Measurements from ENCODE around the gene SIK3. TPM values are rescaled to one million over a fixed set of nuclear protein-coding genes. Genes with fewer than 3 reads are reported as not detected.

SIK3 gene
- polyA plus RNA-seq (2013, experiment 1 of 2), result 11.6 TPM
- 11.2 TPM for polyA plus RNA-seq (2013, experiment 2 of 2)

GRCh38 chr11:117098269-117099232, at the start of gene SIK3:
SIK3 (minus strand) TSS chr11:117098428; CDS start chr11:117098415, 13 bp downstream.
- peak within 1 kb of the TSS; percentile 88 for H3K9ac ChIP-seq (ENCODE audit: low read length)
- H2BK120ac ChIP-seq (ENCODE audit: low read depth, low read length), result peak within 1 kb of the TSS; percentile 30
- H4K5ac ChIP-seq (ENCODE audit: low read length), result no peak within 1 kb of the TSS
- peaks cover 36% of the 10 kb centered on the region for H3K79me2 ChIP-seq (ENCODE audit: control insufficient read depth, insufficient read depth, low read length)
- peak within 1 kb of the TSS; percentile 98 for H3K56ac ChIP-seq (ENCODE audit: low read length)
- peak within 1 kb of the TSS; percentile 75 for H3K4ac ChIP-seq (ENCODE audit: low read depth, low read length)
- peak within 1 kb of the TSS; percentile 88 for H3K27ac ChIP-seq (ENCODE audit: low read depth, low read length)
- peaks cover 12% of the 10 kb centered on the region for H3K4me1 ChIP-seq (ENCODE audit: control insufficient read depth, low read depth, low read length)
- H2BK5ac ChIP-seq (ENCODE audit: low read length), result peak within 1 kb of the TSS; percentile 64
- H3K4me2 ChIP-seq (ENCODE audit: low read length), result peak within 1 kb of the TSS; percentile 58
- WGBS (ENCODE audit: extremely low coverage, insufficient coverage, low lambda C conversion rate), result no CpG with 5 or more reads among the region's 78 CpGs
- H3K79me1 ChIP-seq (ENCODE audit: low read length), result peaks cover 7% of the 10 kb centered on the region
- peak within 1 kb of the TSS; percentile 94 for H3K18ac ChIP-seq (ENCODE audit: low read length)
- H2AK5ac ChIP-seq (ENCODE audit: low read length), result peak within 1 kb of the TSS; percentile 7
- no peaks in the 10 kb centered on the region for H3K36me3 ChIP-seq (ENCODE audit: control insufficient read depth, insufficient read depth, low read length)
- DNase-seq, result peak; percentile 91
- peak within 1 kb of the TSS; percentile 4 for H2BK15ac ChIP-seq (replicated peaks; ENCODE audit: low read depth)
- H3K4me3 ChIP-seq (ENCODE audit: low read length), result peak within 1 kb of the TSS; percentile 86
- no peaks in the 10 kb centered on the region for H3K27me3 ChIP-seq (ENCODE audit: insufficient read depth, low read length, poor library complexity)
- H3K23ac ChIP-seq (ENCODE audit: low read length), result peak within 1 kb of the TSS; percentile 34
- no peak within 1 kb of the TSS for H4K8ac ChIP-seq (ENCODE audit: low read depth, low read length)

- no peak overlapping the region for H3K27ac ChIP-seq (ENCODE audit: low read depth, low read length)
- peak overlapping the region; percentile 15 for H3K9ac ChIP-seq (ENCODE audit: low read length)
- peaks cover 62% of the 10 kb centered on the region for H3K79me2 ChIP-seq (ENCODE audit: control insufficient read depth, insufficient read depth, low read length)
- no peaks in the 10 kb centered on the region for H3K36me3 ChIP-seq (ENCODE audit: control insufficient read depth, insufficient read depth, low read length)
- WGBS (ENCODE audit: extremely low coverage, insufficient coverage, low lambda C conversion rate), result no CpG with 5 or more reads among the region's 10 CpGs
- no peak overlapping the region for H2BK120ac ChIP-seq (ENCODE audit: low read depth, low read length)
- H3K27me3 ChIP-seq (ENCODE audit: insufficient read depth, low read length, poor library complexity), result no peaks in the 10 kb centered on the region
- no peak overlapping the region for H2AK5ac ChIP-seq (ENCODE audit: low read length)
- H3K4me1 ChIP-seq (ENCODE audit: control insufficient read depth, low read depth, low read length), result peaks cover 3% of the 10 kb centered on the region
- peak overlapping the region; percentile 42 for H3K56ac ChIP-seq (ENCODE audit: low read length)
- no peak overlapping the region for H2BK5ac ChIP-seq (ENCODE audit: low read length)
- no peak overlapping the region for H3K18ac ChIP-seq (ENCODE audit: low read length)
- H3K4me2 ChIP-seq (ENCODE audit: low read length), result no peak overlapping the region
- H3K4me3 ChIP-seq (ENCODE audit: low read length), result no peak overlapping the region
- peak; percentile 64 for DNase-seq
- no peak overlapping the region for H2BK15ac ChIP-seq (replicated peaks; ENCODE audit: low read depth)
- H3K79me1 ChIP-seq (ENCODE audit: low read length), result no peaks in the 10 kb centered on the region
- no peak overlapping the region for H3K23ac ChIP-seq (ENCODE audit: low read length)
- H4K5ac ChIP-seq (ENCODE audit: low read length), result no peak overlapping the region
- H3K4ac ChIP-seq (ENCODE audit: low read depth, low read length), result no peak overlapping the region
- no peak overlapping the region for H4K8ac ChIP-seq (ENCODE audit: low read depth, low read length)
These were observed 48.3 kb upstream of the SIK3 start for GRCh38 chr11:117146521-117146920.

- peak overlapping the region; percentile 93 for H3K56ac ChIP-seq (ENCODE audit: low read length)
- H2BK15ac ChIP-seq (replicated peaks; ENCODE audit: low read depth), result no peak overlapping the region
- H3K36me3 ChIP-seq (ENCODE audit: control insufficient read depth, insufficient read depth, low read length), result no peaks in the 10 kb centered on the region
- H4K8ac ChIP-seq (ENCODE audit: low read depth, low read length), result no peak overlapping the region
- no peak overlapping the region for H2BK5ac ChIP-seq (ENCODE audit: low read length)
- no peak overlapping the region for H2AK5ac ChIP-seq (ENCODE audit: low read length)
- peak overlapping the region; percentile 41 for H3K4me2 ChIP-seq (ENCODE audit: low read length)
- H3K4ac ChIP-seq (ENCODE audit: low read depth, low read length), result no peak overlapping the region
- peak; percentile 46 for DNase-seq
- peaks cover 3% of the 10 kb centered on the region for H3K4me1 ChIP-seq (ENCODE audit: control insufficient read depth, low read depth, low read length)
- H3K27me3 ChIP-seq (ENCODE audit: insufficient read depth, low read length, poor library complexity), result no peaks in the 10 kb centered on the region
- H3K18ac ChIP-seq (ENCODE audit: low read length), result no peak overlapping the region
- peaks cover 57% of the 10 kb centered on the region for H3K79me2 ChIP-seq (ENCODE audit: control insufficient read depth, insufficient read depth, low read length)
- no peak overlapping the region for H2BK120ac ChIP-seq (ENCODE audit: low read depth, low read length)
- no peak overlapping the region for H3K23ac ChIP-seq (ENCODE audit: low read length)
- no peak overlapping the region for H3K27ac ChIP-seq (ENCODE audit: low read depth, low read length)
- no peaks in the 10 kb centered on the region for H3K79me1 ChIP-seq (ENCODE audit: low read length)
- no CpG with 5 or more reads among the region's 5 CpGs for WGBS (ENCODE audit: extremely low coverage, insufficient coverage, low lambda C conversion rate)
- no peak overlapping the region for H4K5ac ChIP-seq (ENCODE audit: low read length)
- peak overlapping the region; percentile 81 for H3K9ac ChIP-seq (ENCODE audit: low read length)
- H3K4me3 ChIP-seq (ENCODE audit: low read length), result peak overlapping the region; percentile 63
These were observed 47.1 kb upstream of the SIK3 start for GRCh38 chr11:117145393-117145761.

GRCh38 chr11:117144477-117145392, 46.5 kb upstream of the SIK3 start:
- Histone ChIP-seq H3K4me1 (ENCODE audit: control insufficient read depth, low read depth, low read length) (peaks cover 3% of the 10 kb centered on the region), H2AK5ac (ENCODE audit: low read length) (no peak overlapping the region), H3K18ac (ENCODE audit: low read length) (peak overlapping the region; percentile 78), H2BK120ac (ENCODE audit: low read depth, low read length) (peak overlapping the region; percentile 49), H3K23ac (ENCODE audit: low read length) (no peak overlapping the region), H3K36me3 (ENCODE audit: control insufficient read depth, insufficient read depth, low read length) (no peaks in the 10 kb centered on the region), H4K5ac (ENCODE audit: low read length) (no peak overlapping the region), H3K4me3 (ENCODE audit: low read length) (peak overlapping the region; percentile 63), H3K27me3 (ENCODE audit: insufficient read depth, low read length, poor library complexity) (no peaks in the 10 kb centered on the region), H2BK15ac (replicated peaks; ENCODE audit: low read depth) (no peak overlapping the region), H3K27ac (ENCODE audit: low read depth, low read length) (peak overlapping the region; percentile 84), H3K79me2 (ENCODE audit: control insufficient read depth, insufficient read depth, low read length) (peaks cover 51% of the 10 kb centered on the region), H3K4ac (ENCODE audit: low read depth, low read length) (peak overlapping the region; percentile 95), H3K9ac (ENCODE audit: low read length) (peak overlapping the region; percentile 81), H3K4me2 (ENCODE audit: low read length) (peak overlapping the region; percentile 41), H3K79me1 (ENCODE audit: low read length) (no peaks in the 10 kb centered on the region), H3K56ac (ENCODE audit: low read length) (peak overlapping the region; percentile 93), H2BK5ac (ENCODE audit: low read length) (peak overlapping the region; percentile 78), H4K8ac (ENCODE audit: low read depth, low read length) (peak overlapping the region; percentile 79)
- DNase-seq, result peak; percentile 51
- WGBS (ENCODE audit: extremely low coverage, insufficient coverage, low lambda C conversion rate), result no CpG with 5 or more reads among the region's 62 CpGs

- H2BK120ac ChIP-seq (ENCODE audit: low read depth, low read length), result peak within 1 kb of the TSS; percentile 49
- H3K4me3 ChIP-seq (ENCODE audit: low read length), result peak within 1 kb of the TSS; percentile 63
- H3K27me3 ChIP-seq (ENCODE audit: insufficient read depth, low read length, poor library complexity), result no peaks in the 10 kb centered on the region
- H3K56ac ChIP-seq (ENCODE audit: low read length), result peak within 1 kb of the TSS; percentile 93
- H3K4ac ChIP-seq (ENCODE audit: low read depth, low read length), result peak within 1 kb of the TSS; percentile 95
- no peak within 1 kb of the TSS for H4K5ac ChIP-seq (ENCODE audit: low read length)
- H3K79me1 ChIP-seq (ENCODE audit: low read length), result no peaks in the 10 kb centered on the region
- H2BK5ac ChIP-seq (ENCODE audit: low read length), result peak within 1 kb of the TSS; percentile 78
- peak within 1 kb of the TSS; percentile 84 for H3K27ac ChIP-seq (ENCODE audit: low read depth, low read length)
- peaks cover 3% of the 10 kb centered on the region for H3K4me1 ChIP-seq (ENCODE audit: control insufficient read depth, low read depth, low read length)
- H2AK5ac ChIP-seq (ENCODE audit: low read length), result no peak within 1 kb of the TSS
- H3K9ac ChIP-seq (ENCODE audit: low read length), result peak within 1 kb of the TSS; percentile 81
- H3K18ac ChIP-seq (ENCODE audit: low read length), result peak within 1 kb of the TSS; percentile 78
- H3K4me2 ChIP-seq (ENCODE audit: low read length), result peak within 1 kb of the TSS; percentile 41
- peaks cover 46% of the 10 kb centered on the region for H3K79me2 ChIP-seq (ENCODE audit: control insufficient read depth, insufficient read depth, low read length)
- no peaks in the 10 kb centered on the region for H3K36me3 ChIP-seq (ENCODE audit: control insufficient read depth, insufficient read depth, low read length)
- WGBS (ENCODE audit: extremely low coverage, insufficient coverage, low lambda C conversion rate), result no CpG with 5 or more reads among the region's 48 CpGs
- H2BK15ac ChIP-seq (replicated peaks; ENCODE audit: low read depth), result no peak within 1 kb of the TSS
- H3K23ac ChIP-seq (ENCODE audit: low read length), result no peak within 1 kb of the TSS
- DNase-seq, result peak; percentile 96
- peak within 1 kb of the TSS; percentile 79 for H4K8ac ChIP-seq (ENCODE audit: low read depth, low read length)
These were observed 45.7 kb upstream of the SIK3 start, which contains the start of gene PAFAH1B2 for GRCh38 chr11:117143871-117144476. PAFAH1B2 (plus strand) TSS chr11:117144287; CDS start chr11:117152448, 8,161 bp downstream.

Data from mesendoderm (in vitro differentiated cells).